ENCODE results near the gene ACOT13. TPM values are rescaled to one million over a fixed set of nuclear protein-coding genes. Genes with fewer than 3 reads are reported as not detected.
"Not testable (repeated sequence)": the region's sequence is repeated elsewhere in the genome, so short reads cannot be mapped to it uniquely, and the experiment has no call there.

The ACOT13 gene
- total RNA-seq, 1 experiment from 2014 or later, result 79.2 TPM

GRCh38 chr6:24752503-24752902, 85.6 kb downstream of the ACOT13 start:
- CTCF ChIA-PET, result no interaction called here
- Histone ChIP-seq H3K9me2 (ENCODE audit: insufficient read depth) (no peaks in the 10 kb centered on the region), H3K27ac (no peak overlapping the region), H3F3A (ENCODE audit: insufficient read depth, low read depth) (no peaks in the 10 kb centered on the region; the same call in 1 of the 2 replicates), H3K27me3 (ENCODE audit: insufficient read depth, low read depth) (no peaks in the 10 kb centered on the region), H3K79me2 (ENCODE audit: low read depth) (no peaks in the 10 kb centered on the region), H3K4me2 (no peak overlapping the region), H3K4me3 (no peak overlapping the region), H2AFZ (no peak overlapping the region), H3K9me3 (ENCODE audit: insufficient read depth, low read depth) (0 out of 2 replicates have a peak, but pooled peaks cover 6% of the 10 kb centered on the region), H4K20me1 (ENCODE audit: insufficient read depth) (no peaks in the 10 kb centered on the region), H3K36me3 (ENCODE audit: low read depth) (no peaks in the 10 kb centered on the region), H3K4me1 (replicated peaks; ENCODE audit: insufficient read depth) (0 out of 2 replicates have a peak, but pooled peaks cover 5% of the 10 kb centered on the region)
- DNase-seq, result no peak
- TF ChIP-seq EZH2 (IDR thresholded peaks at IDR 0.05; ENCODE audit: low read depth), result no peak
- TF ChIP-seq CTCF (conservative IDR thresholded peaks at IDR 0.05), result no peak
- intact Hi-C loops (cut with micrococcal nuclease; ENCODE audit: unreplicated experiment), result no loop called here
- BruUV-seq (replicated peaks), result no TSS peak
- POLR2A ChIA-PET (ENCODE audit: unreplicated experiment), result interaction anchor here (0.5 kb wide), 1 partner anchor 30 kb away, joined by 3 read pairs; no protein-coding TSS in a partner anchor

GRCh38 chr6:24752917-24753492, 86.1 kb downstream of the ACOT13 start:
- Histone ChIP-seq H3K36me3 (ENCODE audit: low read depth) (no peaks in the 10 kb centered on the region), H3K79me2 (ENCODE audit: low read depth) (no peaks in the 10 kb centered on the region), H3F3A (ENCODE audit: insufficient read depth, low read depth) (no peaks in the 10 kb centered on the region; the same call in 1 of the 2 replicates), H3K27me3 (ENCODE audit: insufficient read depth, low read depth) (no peaks in the 10 kb centered on the region), H3K4me1 (replicated peaks; ENCODE audit: insufficient read depth) (0 out of 2 replicates have a peak, but pooled peaks cover 5% of the 10 kb centered on the region), H2AFZ (no peak overlapping the region), H3K27ac (no peak overlapping the region), H3K9me2 (ENCODE audit: insufficient read depth) (no peaks in the 10 kb centered on the region), H3K4me3 (no peak overlapping the region), H4K20me1 (ENCODE audit: insufficient read depth) (no peaks in the 10 kb centered on the region), H3K9me3 (ENCODE audit: insufficient read depth, low read depth) (0 out of 2 replicates have a peak, but pooled peaks cover 6% of the 10 kb centered on the region), H3K4me2 (no peak overlapping the region)
- no TSS peak for BruUV-seq (replicated peaks)
- ChIA-PET POLR2A (ENCODE audit: unreplicated experiment) (interaction anchor here (0.5 kb wide), 1 partner anchor 31 kb away, joined by 3 read pairs; no protein-coding TSS in a partner anchor), CTCF (no interaction called here)
- TF ChIP-seq EZH2 (IDR thresholded peaks at IDR 0.05; ENCODE audit: low read depth) (no peak), CTCF (conservative IDR thresholded peaks at IDR 0.05) (no peak)
- intact Hi-C loops (cut with micrococcal nuclease; ENCODE audit: unreplicated experiment), result no loop called here
- no peak for DNase-seq

GRCh38 chr6:24753545-24753944, 86.7 kb downstream of the ACOT13 start:
- H3K79me2 ChIP-seq (ENCODE audit: low read depth), result no peaks in the 10 kb centered on the region
- no peaks in the 10 kb centered on the region for H3K9me2 ChIP-seq (ENCODE audit: insufficient read depth)
- intact Hi-C loops (cut with micrococcal nuclease; ENCODE audit: unreplicated experiment), result no loop called here
- H3K27me3 ChIP-seq (ENCODE audit: insufficient read depth, low read depth), result no peaks in the 10 kb centered on the region
- no peaks in the 10 kb centered on the region for H3K36me3 ChIP-seq (ENCODE audit: low read depth)
- H3K9me3 ChIP-seq (ENCODE audit: insufficient read depth, low read depth), result 0 out of 2 replicates have a peak, but pooled peaks cover 6% of the 10 kb centered on the region
- H3K4me3 ChIP-seq, result no peak overlapping the region
- no peak overlapping the region for H3K4me2 ChIP-seq
- no peak overlapping the region for H2AFZ ChIP-seq
- no peak for TF ChIP-seq EZH2 (IDR thresholded peaks at IDR 0.05; ENCODE audit: low read depth)
- TF ChIP-seq CTCF (conservative IDR thresholded peaks at IDR 0.05), result no peak
- no peak for DNase-seq
- CTCF ChIA-PET, result no interaction called here
- H3F3A ChIP-seq (ENCODE audit: insufficient read depth, low read depth), result no peaks in the 10 kb centered on the region; the same call in 1 of the 2 replicates
- no peaks in the 10 kb centered on the region for H4K20me1 ChIP-seq (ENCODE audit: insufficient read depth)
- H3K27ac ChIP-seq, result no peak overlapping the region
- H3K4me1 ChIP-seq (replicated peaks; ENCODE audit: insufficient read depth), result 0 out of 2 replicates have a peak, but pooled peaks cover 5% of the 10 kb centered on the region
- POLR2A ChIA-PET (ENCODE audit: unreplicated experiment), result no interaction called here
- no TSS peak for BruUV-seq (replicated peaks)

GRCh38 chr6:24754378-24754777, 87.5 kb downstream of the ACOT13 start:
- DNase-seq; H3K4me2 ChIP-seq; BruUV-seq (replicated peaks); H3K27ac ChIP-seq; H3K27me3 ChIP-seq (ENCODE audit: insufficient read depth, low read depth); H3K9me3 ChIP-seq (ENCODE audit: insufficient read depth, low read depth); H3K4me1 ChIP-seq (replicated peaks; ENCODE audit: insufficient read depth); H3F3A ChIP-seq (ENCODE audit: insufficient read depth, low read depth); H2AFZ ChIP-seq; H4K20me1 ChIP-seq (ENCODE audit: insufficient read depth); H3K79me2 ChIP-seq (ENCODE audit: low read depth); CTCF ChIA-PET; H3K9me2 ChIP-seq (ENCODE audit: insufficient read depth); H3K4me3 ChIP-seq; H3K36me3 ChIP-seq (ENCODE audit: low read depth); intact Hi-C loops (cut with micrococcal nuclease; ENCODE audit: unreplicated experiment): not testable (repeated sequence)
- POLR2A ChIA-PET (ENCODE audit: unreplicated experiment), result interaction anchor here (0.8 kb wide), 1 partner anchor 62 kb away, joined by 3 read pairs; no protein-coding TSS in a partner anchor
